ENCODE measurements around the gene ZNF284.
"Not testable (repeated sequence)": the region's sequence is repeated elsewhere in the genome, so short reads cannot be mapped to it uniquely, and the experiment has no call there.

ZNF284 gene

GRCh38 chr19:44112802-44113137, 40.8 kb downstream of the ZNF284 start:
- no peak for FAIRE-seq

GRCh38 chr19:44113138-44113783, 41.3 kb downstream of the ZNF284 start, which contains the start of gene ZNF225:
Gene ZNF225, plus strand, starts transcription at chr19:44113399. Its CDS starts 2,429 bp downstream, at chr19:44115828.
- peak; percentile 99 for FAIRE-seq

GRCh38 chr19:44113784-44114390, 41.9 kb downstream of the ZNF284 start:
- no peak for FAIRE-seq

- not testable (repeated sequence) for FAIRE-seq
Measured at GRCh38 chr19:44121162-44121561, 49.2 kb downstream of the ZNF284 start.

GRCh38 chr19:44131955-44132354, 60.0 kb downstream of the ZNF284 start:
- no peak for FAIRE-seq

Data from A204.1 (cell line).